Stomach (tissue), 4 donors: ENCODE measurements around the gene MIOX.

Source experiments
- CTCF ChIP-seq, 7 experiments: fragments of 450-650 bp in 4 of 7; fragments of 200-600 bp in 3 of 7; sonication (generic) in 3 of 7; IDR thresholded peaks; one replicate each; pipeline ENCODE4 v1.5.1; 2016 to 2019; ENCODE audit warnings: antibody characterized with exemption in 7 of 7, control low read depth in 2 of 7, mild to moderate bottlenecking in 1 of 7
- EP300 ChIP-seq: sonication (generic); formaldehyde crosslinking; IDR thresholded peaks from one replicate; pipeline ENCODE4 v1.6.1; 2017; ENCODE audit warnings: antibody characterized with exemption
- POLR2A ChIP-seq, 4 donors: fragments of 450-650 bp; IDR thresholded peaks; one replicate each; pipeline ENCODE4 v1.6.1; 2016; ENCODE audit warnings: antibody characterized with exemption in 4 of 4, control low read depth in 2 of 4, mild to moderate bottlenecking in 1 of 4, moderate library complexity in 1 of 4
- POLR2AphosphoS5 ChIP-seq, 3 donors: sonication (generic); formaldehyde crosslinking; IDR thresholded peaks; one replicate each; pipeline ENCODE4 v1.6.1; 2016; ENCODE audit warnings: antibody characterized with exemption in 3 of 3

GRCh38 chr22:50483977-50484853 is 2.4 kb upstream of the MIOX start:
- TF ChIP-seq CTCF (IDR thresholded peaks at IDR 0.05): no peak
- TF ChIP-seq POLR2AphosphoS5 (IDR thresholded peaks at IDR 0.05): no peak
- TF ChIP-seq POLR2A (IDR thresholded peaks at IDR 0.05): no peak
- TF ChIP-seq EP300: no peak
